HepG2 (cell line): ENCODE data around the gene RIMBP2. TPM values are rescaled to one million over a fixed set of nuclear protein-coding genes. Genes with fewer than 3 reads are reported as not detected.

Experiments
- ATAC-seq: fragments of 200-7000 bp; cut with Tn5 transposase; 3 replicates; pipeline ENCODE4 v1.9.1; 2020; ENCODE audit warnings: mild to moderate bottlenecking, moderate library complexity
- BruUV-seq: library from RNA; stranded (reverse); fragments of 400-500 nt; replicated peaks from 2 replicates; lab custom pipeline; 2021; lab: Mats Ljungman, UMichigan
- CTCF ChIA-PET: fragments of 300-600 bp; formaldehyde crosslinking; extraction: SDS; loops from one replicate; lab custom pipeline; 2021; ENCODE audit warnings: low total read pairs, inconsistent platforms, low intra/inter-chr PET ratio; lab: Yijun Ruan, JAX
- POLR2A ChIA-PET: fragments of 350-600 bp; sonication (Branson Sonifier 250); formaldehyde crosslinking; loops from one replicate; lab custom pipeline; 2020; ENCODE audit warnings: antibody characterized with exemption, inconsistent platforms; lab: Yijun Ruan, JAX
- DNase-seq: peaks from one replicate; pipeline ENCODE4 v3.0.0-alpha.2; 2015; ENCODE audit warnings: low spot score
- FAIRE-seq: peaks from 3 replicates; lab custom pipeline; 2011; peaks lifted over from hg19 to GRCh38; lab: Jason Lieb, UNC
- H2AFZ ChIP-seq: one replicate; pipeline ENCODE4 v1.6.1; 2011; ENCODE audit warnings: low read length, inconsistent platforms
- H3K27ac ChIP-seq: fragments of 300-600 bp; 3 replicates; pipeline ENCODE4 v1.8.0; 2011; ENCODE audit warnings: mixed run types, mild to moderate bottlenecking, mixed read lengths, low read length, inconsistent platforms; ENCODE audit not compliant: insufficient read depth; ENCODE audit errors: extremely low read length
- H3K27me3 ChIP-seq, 2 experiments: fragments of 200-600 bp in 1 of 2; 2 replicates in 1 of 2; 3 replicates in 1 of 2; pipeline versions ENCODE4 v1.6.0 to v1.8.0; 2011; ENCODE audit warnings: low read length in 2 of 2, mild to moderate bottlenecking in 2 of 2, moderate library complexity in 2 of 2, inconsistent platforms in 1 of 2; ENCODE audit not compliant: insufficient read depth in 2 of 2, control insufficient read depth in 1 of 2
- H3K36me3 ChIP-seq, 2 experiments: fragments of 200-600 bp in 1 of 2; replicated peaks in 1 of 2; 2 replicates in 1 of 2; 3 replicates in 1 of 2; pipeline versions ENCODE4 v1.5.1 to v1.8.0; 2011; ENCODE audit warnings: low read length in 2 of 2, inconsistent platforms in 1 of 2; ENCODE audit not compliant: insufficient read depth in 2 of 2, control insufficient read depth in 1 of 2
- H3K4me1 ChIP-seq: 2 replicates; pipeline ENCODE4 v1.5.1; 2012; ENCODE audit warnings: low read length, inconsistent platforms; ENCODE audit not compliant: insufficient read depth
- H3K4me2 ChIP-seq: 2 replicates; pipeline ENCODE4 v1.6.0; 2011; ENCODE audit warnings: low read depth, low read length, inconsistent platforms
- H3K4me3 ChIP-seq, 3 experiments: fragments of 200-600 bp in 1 of 3; sonication (generic), shearing (Covaris generic) in 1 of 3; replicated peaks in 1 of 3; 2 replicates each; pipeline ENCODE4 v1.5.1; 2011 to 2016; ENCODE audit warnings: low read length in 3 of 3, inconsistent platforms in 2 of 3, low read depth in 2 of 3, mild to moderate bottlenecking in 2 of 3, control low read depth in 1 of 3, mixed read lengths in 1 of 3; ENCODE audit not compliant: insufficient read depth in 1 of 3
- H3K79me2 ChIP-seq: one replicate; pipeline ENCODE4 v1.6.1; 2011; ENCODE audit warnings: low read length, inconsistent platforms; ENCODE audit not compliant: insufficient read depth
- H3K9ac ChIP-seq: 2 replicates; pipeline ENCODE4 v1.6.0; 2011; ENCODE audit warnings: mild to moderate bottlenecking, low read depth, low read length, inconsistent platforms; ENCODE audit not compliant: insufficient read depth
- H3K9me3 ChIP-seq: 2 replicates; pipeline ENCODE4 v1.5.1; 2012; ENCODE audit warnings: mild to moderate bottlenecking, low read length
- H4K20me1 ChIP-seq: 2 replicates; pipeline ENCODE4 v1.6.0; 2011; ENCODE audit warnings: inconsistent platforms, mild to moderate bottlenecking, low read length, moderate library complexity; ENCODE audit not compliant: insufficient read depth
- GATAD2A ChIP-seq: IDR thresholded peaks from 2 replicates; pipeline ENCODE4 v1.6.1; 2016
- RORA ChIP-seq: sonication (generic); formaldehyde crosslinking; IDR thresholded peaks from 2 replicates; pipeline ENCODE4 v1.5.0; 2020; ENCODE audit warnings: mild to moderate bottlenecking, missing genetic modification reagents, moderate library complexity
- SIN3A ChIP-seq: IDR thresholded peaks from 2 replicates; pipeline ENCODE4 v1.6.1; 2011; ENCODE audit warnings: low read depth, mild to moderate bottlenecking, control low read depth, low read length, borderline replicate concordance
- STAT6 ChIP-seq: sonication (generic); formaldehyde crosslinking; IDR thresholded peaks from 2 replicates; pipeline ENCODE4 v1.4.0; 2020; ENCODE audit warnings: missing genetic modification reagents, mild to moderate bottlenecking, borderline replicate concordance
- TAF15 ChIP-seq: fragments of 200-400 bp; formaldehyde crosslinking; IDR thresholded peaks from one replicate; pipeline ENCODE4 v1.6.1; 2018; ENCODE audit warnings: mild to moderate bottlenecking, low read depth, low read length; ENCODE audit not compliant: poor library complexity, severe bottlenecking
- TSC22D2 ChIP-seq: sonication (generic); formaldehyde crosslinking; IDR thresholded peaks from 2 replicates; pipeline ENCODE4 v1.5.1; 2020; ENCODE audit warnings: missing genetic modification reagents, mild to moderate bottlenecking, borderline replicate concordance
- ZNF282 ChIP-seq: fragments of 450-650 bp; IDR thresholded peaks from 2 replicates; pipeline ENCODE4 v1.6.1; 2018; ENCODE audit not compliant: partially characterized antibody
- ZNF446 ChIP-seq: sonication (generic); formaldehyde crosslinking; IDR thresholded peaks from 2 replicates; pipeline ENCODE4 v1.5.0; 2020; ENCODE audit warnings: mild to moderate bottlenecking, missing genetic modification reagents
- ZNF564 ChIP-seq: sonication (generic); formaldehyde crosslinking; IDR thresholded peaks from 2 replicates; pipeline ENCODE4 v1.8.1; 2023; ENCODE audit warnings: mild to moderate bottlenecking, missing genetic modification reagents
- WGBS: methylation state at CpG from one replicate; pipeline ENCODE4 v1.1.6; 2017; ENCODE audit warnings: low lambda C conversion rate; 5-methylcytosine and 5-hydroxymethylcytosine counted together
- in situ Hi-C: cut with HindIII; loops from 2 replicates; pipeline ENCODE4 v1.10.0; 2017; ENCODE audit warnings: low pct_unique_long_range_greater_than_20kb; ENCODE audit not compliant: extremely low pct_ligation_motif_present
- intact Hi-C: fragments of 100-400 bp; cut with micrococcal nuclease; formaldehyde crosslinking; loops from one replicate; pipeline ENCODE4 v1.10.0; 2022; ENCODE audit not compliant: unreplicated experiment
- polyA plus RNA-seq, 8 experiments: library from polyadenylated mRNA; depleted of rRNA in 3 of 8; stranded (reverse) in 7 of 8; unstranded in 1 of 8; fragments of >200 nt; fragmentation: Illumina TruSeq in 4 of 8; extraction: Trizol in 4 of 8; gene quantifications; 2 replicates each; pipeline versions ENCODE4 v1.2.1 to v1.2.3, GENCODE V29; 2011 to 2016; ENCODE audit warnings: low read depth in 4 of 8, missing spikeins in 1 of 8, mixed read lengths in 1 of 8; ENCODE audit not compliant: insufficient read depth in 1 of 8
- total RNA-seq, 5 experiments: library from RNA; depleted of rRNA; stranded (reverse); fragments of >200 nt; fragmentation: Illumina TruSeq; extraction: Trizol; gene quantifications; 2 replicates each; pipeline ENCODE4 v1.2.3, GENCODE V29; 2016; ENCODE audit warnings: low read depth in 1 of 5
- TF ChIP-seq, protein P1 (sequence below): IDR thresholded peaks from 2 replicates; pipeline ENCODE4 v1.6.1; 2016; ENCODE audit warnings: mild to moderate bottlenecking
- TF ChIP-seq, protein P2 (sequence below): sonication (generic); formaldehyde crosslinking; IDR thresholded peaks from 2 replicates; pipeline ENCODE4 v1.8.0; 2022; ENCODE audit warnings: missing genetic modification reagents, mild to moderate bottlenecking, borderline replicate concordance

RIMBP2 gene
- total and polyA plus RNA-seq, 2 of the 13 experiments (the other 11 are each of a cell fraction or from before 2014, with no cell fraction given): 0.03 TPM; not detected in 1

GRCh38 chr12:130704606-130705005 is 11.5 kb downstream of the RIMBP2 start (continued):
- TF ChIP-seq, protein P1, sequence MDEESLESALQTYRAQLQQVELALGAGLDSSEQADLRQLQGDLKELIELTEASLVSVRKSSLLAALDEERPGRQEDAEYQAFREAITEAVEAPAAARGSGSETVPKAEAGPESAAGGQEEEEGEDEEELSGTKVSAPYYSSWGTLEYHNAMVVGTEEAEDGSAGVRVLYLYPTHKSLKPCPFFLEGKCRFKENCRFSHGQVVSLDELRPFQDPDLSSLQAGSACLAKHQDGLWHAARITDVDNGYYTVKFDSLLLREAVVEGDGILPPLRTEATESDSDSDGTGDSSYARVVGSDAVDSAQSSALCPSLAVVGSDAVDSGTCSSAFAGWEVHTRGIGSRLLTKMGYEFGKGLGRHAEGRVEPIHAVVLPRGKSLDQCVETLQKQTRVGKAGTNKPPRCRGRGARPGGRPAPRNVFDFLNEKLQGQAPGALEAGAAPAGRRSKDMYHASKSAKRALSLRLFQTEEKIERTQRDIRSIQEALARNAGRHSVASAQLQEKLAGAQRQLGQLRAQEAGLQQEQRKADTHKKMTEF (CRISPR knock-in tag): no peak
- TF ChIP-seq ZNF446 (no peak), SIN3A (no peak), ZNF564 (CRISPR knock-in tag) (no peak), GATAD2A (CRISPR knock-in tag) (no peak), RORA (CRISPR knock-in tag) (no peak), TAF15 (no peak)
- TF ChIP-seq, protein P2, sequence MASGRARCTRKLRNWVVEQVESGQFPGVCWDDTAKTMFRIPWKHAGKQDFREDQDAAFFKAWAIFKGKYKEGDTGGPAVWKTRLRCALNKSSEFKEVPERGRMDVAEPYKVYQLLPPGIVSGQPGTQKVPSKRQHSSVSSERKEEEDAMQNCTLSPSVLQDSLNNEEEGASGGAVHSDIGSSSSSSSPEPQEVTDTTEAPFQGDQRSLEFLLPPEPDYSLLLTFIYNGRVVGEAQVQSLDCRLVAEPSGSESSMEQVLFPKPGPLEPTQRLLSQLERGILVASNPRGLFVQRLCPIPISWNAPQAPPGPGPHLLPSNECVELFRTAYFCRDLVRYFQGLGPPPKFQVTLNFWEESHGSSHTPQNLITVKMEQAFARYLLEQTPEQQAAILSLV (CRISPR knock-in tag): no peak
- TF ChIP-seq, all 625 proteins: peak for 0

- Histone ChIP-seq H3K9ac (no peak overlapping the region), H4K20me1 (no peaks in the 10 kb centered on the region), H3K27ac (no peak overlapping the region), H3K4me1 (no peaks in the 10 kb centered on the region), H3K4me2 (no peak overlapping the region), H3K36me3 (no peaks in the 10 kb centered on the region), H3K79me2 (no peaks in the 10 kb centered on the region), H3K9me3 (no peaks in the 10 kb centered on the region), H2AFZ (no peak overlapping the region), H3K4me3 (no peak overlapping the region), H3K27me3 (peaks cover 4 to 52% of the 10 kb centered on the region in 2 experiments)
- 13% methylated on average over 15 of the region's 15 CpGs for WGBS
- ATAC-seq (no peak), DNase-seq (no peak), FAIRE-seq (no peak)
- intact Hi-C loops (no loop called here), in situ Hi-C loops (no loop called here)
- ChIA-PET CTCF (no interaction called here), POLR2A (no interaction called here)
- BruUV-seq: no TSS peak
- TF ChIP-seq STAT6 (CRISPR knock-in tag): no peak
- TF ChIP-seq ZNF282: no peak
- no peak for TF ChIP-seq TSC22D2 (CRISPR knock-in tag)
Observed at GRCh38 chr12:130703733-130704375, 12.2 kb downstream of the RIMBP2 start.
